Body of pancreas (tissue), 4 donors: ENCODE results near the gene OVOL1.
"Not testable (repeated sequence)": the region's sequence is repeated elsewhere in the genome, so short reads cannot be mapped to it uniquely, and the experiment has no call there.

ENCODE experiments used
- CTCF ChIP-seq, 7 experiments: fragments of 450-650 bp in 4 of 7; fragments of 200-600 bp in 3 of 7; sonication (generic) in 3 of 7; IDR thresholded peaks; one replicate each; pipeline ENCODE4 v1.5.1; 2016 to 2019; ENCODE audit warnings: antibody characterized with exemption in 7 of 7
- POLR2A ChIP-seq, 3 donors: fragments of 450-650 bp; IDR thresholded peaks; one replicate each; pipeline ENCODE4 v1.6.1; 2016; ENCODE audit warnings: antibody characterized with exemption in 3 of 3, mild to moderate bottlenecking in 2 of 3

GRCh38 chr11:65762169-65762568 is 24.7 kb upstream of the OVOL1 start:
- not testable (repeated sequence) for TF ChIP-seq CTCF, POLR2A (IDR thresholded peaks at IDR 0.05)
